ENCODE data around the gene KCTD6. TPM values are rescaled to one million over a fixed set of nuclear protein-coding genes. Genes with fewer than 3 reads are reported as not detected.

KCTD6 gene
- total RNA-seq, 4 donors from 2014 or later = 4.3 to 8.3 (median 5.8) TPM

GRCh38 chr3:58484045-58484721 lies 7.7 kb upstream of the KCTD6 start:
- Histone ChIP-seq H3K27ac (peak overlapping the region; percentile 18 to 68 (median 58)), H3K27me3 (no peaks in the 10 kb centered on the region), H3K4me1 (peaks cover 9 to 24% of the 10 kb centered on the region in 2 donors), H3K9me3 (no peaks in the 10 kb centered on the region), H3K4me3 (no peak overlapping the region), H3K36me3 (no peaks in the 10 kb centered on the region)
- intact Hi-C loops (cut with DNase I; ENCODE audit: low total_unique reads) (no loop called here), in situ Hi-C loops (cut with MboI; ENCODE audit: low sequenced_read_pairs in 4 of 4) (no loop called here)
- TF ChIP-seq POLR2A (IDR thresholded peaks at IDR 0.05) (no peak), CTCF (IDR thresholded peaks at IDR 0.05 in 4 of 5, conservative IDR thresholded peaks at IDR 0.05 in 1 of 5) (no peak)
- DNase-seq = no peak
- peak; percentile 84 to 85 for ATAC-seq

- no peak for ATAC-seq
- Histone ChIP-seq H3K27me3 (no peaks in the 10 kb centered on the region), H3K36me3 (no peaks in the 10 kb centered on the region)
Observed at GRCh38 chr3:58484722-58485069, 7.2 kb upstream of the KCTD6 start.

GRCh38 chr3:58485801-58486435 lies 6.0 kb upstream of the KCTD6 start:
- H3K36me3 ChIP-seq = no peaks in the 10 kb centered on the region
- H3K4me1 ChIP-seq = peaks cover 11 to 27% of the 10 kb centered on the region in 2 donors
- no peaks in the 10 kb centered on the region for H3K27me3 ChIP-seq
- DNase-seq (no peak), ATAC-seq (no peak)
- no peak overlapping the region for H3K27ac ChIP-seq
- intact Hi-C loops (cut with DNase I; ENCODE audit: low total_unique reads) (no loop called here), in situ Hi-C loops (cut with MboI; ENCODE audit: low sequenced_read_pairs in 4 of 4) (no loop called here)
- no peaks in the 10 kb centered on the region for H3K9me3 ChIP-seq
- TF ChIP-seq CTCF (IDR thresholded peaks at IDR 0.05 in 4 of 5, conservative IDR thresholded peaks at IDR 0.05 in 1 of 5) = no peak
- no peak for TF ChIP-seq POLR2A (IDR thresholded peaks at IDR 0.05)
- H3K4me3 ChIP-seq = no peak overlapping the region

More at GRCh38 chr3:58484722-58485069, 7.2 kb upstream of the KCTD6 start:
- no peaks in the 10 kb centered on the region for H3K9me3 ChIP-seq
- H3K4me1 ChIP-seq = peaks cover 9 to 24% of the 10 kb centered on the region in 2 donors
- no peak for TF ChIP-seq POLR2A (IDR thresholded peaks at IDR 0.05)
- no peak for TF ChIP-seq CTCF (IDR thresholded peaks at IDR 0.05 in 4 of 5, conservative IDR thresholded peaks at IDR 0.05 in 1 of 5)
- in situ Hi-C loops (cut with MboI; ENCODE audit: low sequenced_read_pairs in 4 of 4) = no loop called here
- H3K27ac ChIP-seq = peak overlapping the region; percentile 18 to 68 (median 58)
- no peak overlapping the region for H3K4me3 ChIP-seq
- no peak for DNase-seq
- intact Hi-C loops (cut with DNase I; ENCODE audit: low total_unique reads) = no loop called here

GRCh38 chr3:58487140-58487886 lies 4.6 kb upstream of the KCTD6 start:
- no peak overlapping the region for H3K4me3 ChIP-seq
- intact Hi-C loops (cut with DNase I; ENCODE audit: low total_unique reads) = no loop called here
- no peaks in the 10 kb centered on the region for H3K36me3 ChIP-seq
- DNase-seq = no peak
- no peaks in the 10 kb centered on the region for H3K9me3 ChIP-seq
- no peak overlapping the region for H3K27ac ChIP-seq
- TF ChIP-seq CTCF (IDR thresholded peaks at IDR 0.05 in 4 of 5, conservative IDR thresholded peaks at IDR 0.05 in 1 of 5) = no peak
- TF ChIP-seq POLR2A (IDR thresholded peaks at IDR 0.05) = no peak
- H3K4me1 ChIP-seq = peaks cover 18 to 31% of the 10 kb centered on the region in 2 donors
- no peak for ATAC-seq
- in situ Hi-C loops (cut with MboI; ENCODE audit: low sequenced_read_pairs in 4 of 4) = no loop called here
- no peaks in the 10 kb centered on the region for H3K27me3 ChIP-seq
